GM21360 (cell line): ENCODE measurements around the gene ZNF618.
"Not testable (repeated sequence)": the region's sequence is repeated elsewhere in the genome, so short reads cannot be mapped to it uniquely, and the experiment has no call there.

Experiments
- ATAC-seq: cut with Tn5 transposase; IDR thresholded peaks from one replicate; pipeline ENCODE4 v1.9.1; 2021; ENCODE audit warnings: mild to moderate bottlenecking, moderate library complexity; ENCODE audit not compliant: unreplicated experiment

Gene ZNF618

DNA sequence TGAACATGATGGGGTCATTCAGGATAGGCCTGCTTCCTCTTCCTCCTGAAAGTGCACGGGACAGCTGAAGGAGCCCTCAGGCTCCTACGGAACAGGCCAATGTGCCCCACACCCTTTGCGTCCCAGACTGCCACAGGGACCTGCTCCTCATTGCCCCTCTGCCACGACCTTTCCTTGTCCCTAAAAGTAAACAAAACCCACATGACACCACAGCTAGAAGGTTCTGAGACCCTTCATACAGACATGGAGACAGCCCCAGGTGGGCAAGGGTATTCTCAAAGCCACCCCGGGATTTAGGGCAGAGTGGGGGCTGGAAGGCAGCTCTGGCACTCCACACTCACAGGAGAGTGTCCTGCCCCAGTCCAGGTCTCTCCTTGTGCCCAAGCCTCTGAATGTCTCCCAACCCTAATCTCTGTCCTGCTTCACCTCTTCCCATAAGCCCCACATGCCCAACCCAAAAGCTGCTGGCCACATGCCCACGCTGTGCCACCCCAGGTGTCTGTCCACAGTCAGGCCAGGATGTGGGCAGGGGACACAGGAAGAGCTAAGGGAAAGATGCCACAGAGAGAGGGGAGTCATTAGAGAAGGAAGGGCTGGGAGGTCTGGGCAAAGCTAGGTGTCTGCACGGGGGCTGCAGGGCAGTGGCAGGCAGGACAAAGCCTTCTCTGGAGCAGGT lies 201.2 kb downstream of the ZNF618 start:
- ATAC-seq = no peak

DNA sequence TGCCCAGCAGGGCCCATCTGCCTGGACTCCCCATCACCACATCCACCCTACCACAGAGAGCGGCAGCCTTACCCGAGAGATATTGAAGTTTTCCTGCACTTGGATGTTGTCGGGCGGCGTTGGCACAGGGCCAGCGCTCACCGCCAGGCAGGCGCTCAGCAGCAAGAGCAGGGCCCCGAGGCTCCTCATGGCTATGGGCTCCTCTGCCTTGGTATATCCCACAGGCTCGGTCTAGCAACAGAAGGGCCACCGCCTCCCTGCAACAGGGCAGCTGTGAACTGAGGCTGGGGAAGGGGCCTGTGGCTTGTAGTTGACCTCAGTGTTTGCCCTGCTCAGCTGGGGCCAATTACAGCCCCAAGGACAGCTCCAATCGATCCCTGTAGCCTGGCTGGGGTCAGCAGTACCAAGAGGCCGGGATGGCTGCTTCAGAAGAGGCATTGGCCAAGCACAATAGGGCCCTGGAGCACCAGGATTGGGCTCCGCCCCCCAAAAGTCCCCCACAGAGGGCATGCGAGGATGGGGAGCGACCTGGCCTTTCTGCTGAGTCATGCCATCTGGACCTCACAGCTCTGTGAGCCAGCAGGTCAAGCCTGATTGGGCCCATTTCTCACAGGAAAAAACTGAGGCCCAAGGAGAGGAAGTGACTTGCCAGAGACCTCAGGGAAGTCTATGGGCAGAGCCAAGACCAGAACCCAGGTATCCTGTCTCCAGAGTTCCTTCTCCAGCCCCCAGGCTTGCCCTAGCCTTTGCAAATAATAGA lies 202.1 kb downstream of the ZNF618 start, which contains the start of gene AMBP:
Gene AMBP, minus strand, starts transcription at position 280 of the 760 bp plus-strand sequence. Its CDS starts 91 bp downstream, at position 189.
- no peak for ATAC-seq

- ATAC-seq = no peak
These were observed 202.7 kb downstream of the ZNF618 start for GRCh38 chr9:114078781-114079156.

DNA sequence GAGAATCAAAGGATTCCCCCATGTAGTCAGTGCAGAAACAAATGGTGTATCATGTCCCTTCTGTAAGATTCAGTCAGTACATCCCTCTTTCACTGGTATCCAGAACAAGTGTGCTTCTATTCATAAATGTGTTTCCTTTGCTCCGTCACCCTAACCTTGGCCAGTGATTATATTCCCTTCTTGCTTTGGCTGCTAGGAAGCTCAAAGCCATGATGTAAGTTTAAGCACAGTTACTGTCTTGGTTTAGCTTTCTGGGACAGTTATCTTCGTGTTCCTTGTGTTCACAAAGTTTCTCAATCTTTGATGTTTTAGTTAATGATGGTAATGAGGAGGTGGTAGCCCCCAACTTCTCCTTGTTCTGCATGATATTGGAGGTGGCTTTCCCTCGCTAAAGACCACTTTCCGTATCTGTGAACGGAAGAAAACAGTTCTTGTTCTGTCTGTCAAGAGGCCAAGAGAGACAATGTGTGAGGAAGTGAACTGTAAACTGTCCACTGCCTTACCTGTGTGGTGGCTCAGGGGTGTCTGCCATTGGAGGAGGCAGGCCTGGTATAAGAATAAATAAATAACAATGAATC lies 204.2 kb downstream of the ZNF618 start:
- no peak for ATAC-seq

- no peak for ATAC-seq
These were observed 204.8 kb downstream of the ZNF618 start for GRCh38 chr9:114080773-114081440.

DNA sequence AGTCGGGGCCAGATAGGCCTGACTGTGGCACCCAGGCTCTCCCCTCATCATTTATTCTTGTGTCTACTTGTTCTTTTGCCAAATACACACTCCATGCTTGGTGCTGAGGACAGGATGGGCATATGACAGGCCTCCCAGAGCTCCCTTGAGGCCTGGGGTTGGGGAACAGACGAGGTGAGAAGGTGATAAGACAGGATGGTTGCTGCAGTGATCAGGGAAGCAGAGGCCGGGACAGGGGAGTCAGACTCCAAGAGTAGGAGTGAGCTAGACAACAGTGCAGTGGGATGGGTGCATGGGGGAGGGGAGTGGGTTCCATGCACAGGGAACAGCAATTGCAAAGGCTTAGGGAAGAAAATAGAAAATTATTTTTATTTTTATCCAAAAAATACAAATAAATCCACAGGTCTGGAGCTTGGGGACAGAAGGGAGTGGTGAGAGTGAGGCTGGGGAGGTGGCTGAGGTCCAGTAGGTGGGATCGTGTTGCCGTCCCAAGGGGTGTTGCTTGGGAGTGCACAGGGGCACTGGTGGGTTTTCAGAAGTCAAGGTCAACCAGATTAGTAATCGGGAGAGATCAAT lies 205.4 kb downstream of the ZNF618 start:
- ATAC-seq = no peak

- ATAC-seq = no peak
These were observed 206.1 kb downstream of the ZNF618 start for GRCh38 chr9:114082017-114082762.

GRCh38 chr9:114082763-114083412 lies 206.8 kb downstream of the ZNF618 start:
- ATAC-seq = not testable (repeated sequence)

DNA sequence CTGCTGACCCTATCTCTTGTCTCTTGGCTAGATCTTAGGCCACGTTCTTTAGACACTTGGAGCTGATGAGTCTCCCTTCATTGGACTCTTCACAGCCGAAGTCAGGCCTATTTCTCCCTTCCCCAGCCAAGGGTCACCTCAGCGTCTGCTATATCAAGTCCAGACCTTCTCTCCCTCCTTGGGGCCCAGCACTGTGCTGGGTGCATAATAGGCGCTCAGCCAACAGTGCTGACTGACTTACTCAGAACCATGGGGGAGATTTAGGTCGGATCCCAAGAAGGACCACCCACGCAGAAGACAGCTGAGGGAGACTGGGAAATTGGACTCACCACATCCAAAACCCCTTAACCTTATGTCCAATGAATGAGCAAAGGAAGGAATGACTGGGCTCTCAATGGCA lies 207.6 kb downstream of the ZNF618 start:
- no peak for ATAC-seq

- no peak for ATAC-seq
These were observed 208.4 kb downstream of the ZNF618 start for GRCh38 chr9:114084282-114085073.

- no peak for ATAC-seq
These were observed 209.3 kb downstream of the ZNF618 start for GRCh38 chr9:114085387-114085789.

DNA sequence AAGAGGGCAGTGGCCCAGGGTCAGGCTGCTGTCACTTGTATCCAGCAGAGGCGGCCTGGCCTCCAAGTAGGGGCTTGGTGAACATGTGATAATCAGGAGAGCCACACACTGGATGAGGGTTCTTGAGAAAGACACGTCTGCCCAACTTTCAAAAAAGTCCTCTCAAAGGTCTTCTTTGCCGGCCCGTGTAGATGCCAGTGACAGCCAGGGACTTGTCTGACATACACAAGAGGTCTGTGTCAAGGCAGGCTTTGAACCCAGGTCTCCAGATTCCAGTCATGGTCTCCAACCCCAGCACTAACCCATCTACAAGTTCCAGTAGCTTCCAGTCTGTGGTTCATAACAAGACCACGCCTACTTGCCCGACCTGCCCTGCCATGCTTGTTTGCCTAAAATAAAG lies 209.9 kb downstream of the ZNF618 start:
- ATAC-seq = no peak

DNA sequence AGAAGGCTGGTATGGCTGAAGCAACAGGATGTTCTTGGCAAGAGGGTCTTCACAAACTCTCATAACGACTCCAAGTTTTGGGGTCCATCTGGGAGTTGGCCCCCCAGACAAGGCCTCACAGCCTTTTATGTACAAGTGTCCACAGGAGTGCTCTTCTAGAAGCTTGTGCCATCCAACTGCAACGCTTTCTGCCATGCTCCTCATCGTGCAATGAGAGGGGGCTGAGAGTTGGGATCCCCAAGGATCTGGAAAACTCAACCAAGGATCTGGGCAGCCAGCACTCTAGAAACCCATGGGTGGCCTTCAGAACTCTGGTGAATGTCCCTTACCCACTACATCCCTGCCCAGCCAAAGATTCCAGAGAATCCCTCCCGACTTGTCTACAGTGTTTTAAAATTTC lies 210.5 kb downstream of the ZNF618 start:
- ATAC-seq = no peak

DNA sequence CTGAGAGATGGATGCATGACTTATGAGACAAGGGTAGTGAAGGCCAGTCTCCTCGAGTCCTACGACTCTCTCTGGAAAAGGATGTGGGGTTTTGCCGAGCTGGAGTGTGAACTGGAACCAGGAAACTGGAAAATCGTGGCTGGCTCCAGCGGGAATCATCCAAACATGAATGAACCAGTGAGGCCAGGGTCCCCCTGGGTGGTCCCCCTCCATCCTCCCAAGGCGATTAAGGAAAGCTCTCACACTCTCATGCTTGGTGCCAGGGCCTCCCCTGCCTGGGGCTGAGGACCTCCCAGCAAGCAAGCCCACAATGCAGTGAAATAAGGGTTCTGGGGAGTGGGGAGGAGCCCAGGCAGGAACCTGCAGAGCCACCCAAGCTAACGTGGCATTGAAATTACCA lies 211.6 kb downstream of the ZNF618 start:
- ATAC-seq = no peak

GRCh38 chr9:114088571-114089170 lies 212.6 kb downstream of the ZNF618 start:
- no peak for ATAC-seq

- no peak for ATAC-seq
These were observed 213.2 kb downstream of the ZNF618 start for GRCh38 chr9:114089206-114089840.

- no peak for ATAC-seq
These were observed 214.7 kb downstream of the ZNF618 start for GRCh38 chr9:114090798-114091197.

- ATAC-seq = no peak
These were observed 215.6 kb downstream of the ZNF618 start for GRCh38 chr9:114091711-114092110.
